IMR-90 (cell line): ENCODE data around the gene BAIAP2. TPM values are rescaled to one million over a fixed set of nuclear protein-coding genes. Genes with fewer than 3 reads are reported as not detected.

ENCODE experiments used
- ATAC-seq: fragments of 200-7000 bp; cut with Tn5 transposase; 2 replicates; pipeline ENCODE4 v1.9.1; 2020; ENCODE audit warnings: low read depth, mild to moderate bottlenecking, moderate library complexity
- BruUV-seq: library from RNA; stranded (reverse); fragments of 400-500 nt; replicated peaks from 2 replicates; lab custom pipeline; 2021; lab: Mats Ljungman, UMichigan
- CTCF ChIA-PET: fragments of 300-600 bp; formaldehyde crosslinking; extraction: SDS; loops from one replicate; lab custom pipeline; 2021; ENCODE audit warnings: antibody characterized with exemption; lab: Yijun Ruan, JAX
- POLR2A ChIA-PET: fragments of 300-600 bp; sonication (Branson Sonifier 250); formaldehyde crosslinking; loops from one replicate; lab custom pipeline; 2022; ENCODE audit warnings: antibody characterized with exemption; ENCODE audit not compliant: unreplicated experiment; lab: Charles Lee
- DNase-seq: peaks from one replicate; pipeline ENCODE4 v3.0.0; 2013
- H2AFZ ChIP-seq: replicated peaks from 2 replicates; pipeline ENCODE3; 2013; ENCODE audit warnings: low read length, mild to moderate bottlenecking; ENCODE audit not compliant: poor library complexity
- H2AK5ac ChIP-seq: 2 replicates; pipeline ENCODE4 v1.6.1; 2013; ENCODE audit warnings: low read depth, low read length, inconsistent platforms
- H2AK9ac ChIP-seq: replicated peaks from 2 replicates; pipeline ENCODE3; 2013; ENCODE audit warnings: mild to moderate bottlenecking, low read depth, low read length, moderate library complexity; ENCODE audit not compliant: poor library complexity
- H2BK120ac ChIP-seq: 2 replicates; pipeline ENCODE4 v1.6.1; 2013; ENCODE audit warnings: low read depth, low read length, inconsistent platforms
- H2BK15ac ChIP-seq: 3 replicates; pipeline ENCODE4 v1.6.1; 2013; ENCODE audit warnings: low read depth, low read length, inconsistent platforms
- H2BK20ac ChIP-seq: 2 replicates; pipeline ENCODE4 v1.6.1; 2013; ENCODE audit warnings: low read depth, mild to moderate bottlenecking, inconsistent platforms, low read length, moderate library complexity
- H2BK5ac ChIP-seq: 2 replicates; pipeline ENCODE4 v1.6.1; 2013; ENCODE audit warnings: mild to moderate bottlenecking, low read depth, low read length, inconsistent platforms; ENCODE audit not compliant: poor library complexity, severe bottlenecking
- H3K14ac ChIP-seq: replicated peaks from 2 replicates; pipeline ENCODE4 v1.6.1; 2013; ENCODE audit warnings: low read depth, low read length, inconsistent platforms
- H3K18ac ChIP-seq: 2 replicates; pipeline ENCODE4 v1.6.1; 2013; ENCODE audit warnings: low read depth, low read length, control low read depth
- H3K23ac ChIP-seq: 2 replicates; pipeline ENCODE4 v1.6.1; 2013; ENCODE audit warnings: low read depth, low read length, inconsistent platforms
- H3K27ac ChIP-seq: 2 replicates; pipeline ENCODE4 v1.5.1; 2013; ENCODE audit warnings: mild to moderate bottlenecking, control low read depth, low read length; ENCODE audit not compliant: insufficient read depth
- H3K27me3 ChIP-seq: 2 replicates; pipeline ENCODE4 v1.6.1; 2013; ENCODE audit warnings: low read length; ENCODE audit not compliant: control insufficient read depth, insufficient read depth
- H3K36me3 ChIP-seq: 2 replicates; pipeline ENCODE4 v1.6.1; 2013; ENCODE audit warnings: low read length, mixed read lengths; ENCODE audit not compliant: control insufficient read depth, insufficient read depth
- H3K4ac ChIP-seq: 2 replicates; pipeline ENCODE4 v1.6.1; 2013; ENCODE audit warnings: low read depth, low read length, inconsistent platforms
- H3K4me1 ChIP-seq: 2 replicates; pipeline ENCODE4 v1.6.1; 2013; ENCODE audit warnings: low read length, mixed read lengths; ENCODE audit not compliant: control insufficient read depth, insufficient read depth
- H3K4me2 ChIP-seq: 2 replicates; pipeline ENCODE4 v1.6.1; 2013; ENCODE audit warnings: low read depth, mild to moderate bottlenecking, control low read depth, low read length, moderate library complexity
- H3K4me3 ChIP-seq: 2 replicates; pipeline ENCODE4 v1.5.1; 2013; ENCODE audit warnings: low read depth, mild to moderate bottlenecking, control low read depth, low read length, moderate library complexity; ENCODE audit not compliant: insufficient read depth
- H3K56ac ChIP-seq: 2 replicates; pipeline ENCODE4 v1.6.1; 2013; ENCODE audit warnings: low read length, inconsistent platforms; ENCODE audit not compliant: insufficient read depth; ENCODE audit errors: extremely low read depth
- H3K79me1 ChIP-seq, 2 experiments: 2 replicates each; pipeline ENCODE4 v1.6.1; 2013; ENCODE audit warnings: low read length in 2 of 2, inconsistent platforms in 1 of 2, low read depth in 1 of 2
- H3K9ac ChIP-seq: 2 replicates; pipeline ENCODE4 v1.6.1; 2013; ENCODE audit warnings: low read depth, low read length, control low read depth
- H3K9me1 ChIP-seq: 2 replicates; pipeline ENCODE4 v1.6.1; 2013; ENCODE audit warnings: low read length, inconsistent platforms; ENCODE audit not compliant: insufficient read depth
- H3K9me3 ChIP-seq: 2 replicates; pipeline ENCODE4 v1.6.1; 2013; ENCODE audit warnings: low read length; ENCODE audit not compliant: control insufficient read depth, insufficient read depth
- H4K20me1 ChIP-seq: 2 replicates; pipeline ENCODE4 v1.6.1; 2013; ENCODE audit warnings: low read length, inconsistent platforms; ENCODE audit not compliant: insufficient read depth
- H4K5ac ChIP-seq: 2 replicates; pipeline ENCODE4 v1.6.1; 2013; ENCODE audit warnings: mild to moderate bottlenecking, low read depth, low read length, control low read depth
- H4K8ac ChIP-seq, 2 experiments: 2 replicates each; pipeline ENCODE4 v1.6.1; 2013; ENCODE audit warnings: low read depth in 2 of 2, low read length in 2 of 2, control low read depth in 1 of 2, inconsistent platforms in 1 of 2
- H4K91ac ChIP-seq: 2 replicates; pipeline ENCODE4 v1.6.1; 2013; ENCODE audit warnings: low read depth, low read length, inconsistent platforms; ENCODE audit not compliant: insufficient read depth
- CEBPB ChIP-seq: IDR thresholded peaks from 2 replicates; pipeline ENCODE4 v1.6.1; 2012; ENCODE audit warnings: low read depth, low read length, improper control_type of control experiment
- NFE2L2 ChIP-seq: fragments of 150-350 bp; IDR thresholded peaks from 2 replicates; pipeline ENCODE4 v1.6.1; 2016; ENCODE audit warnings: low read depth, mild to moderate bottlenecking, low read length
- RAD21 ChIP-seq: IDR thresholded peaks from 2 replicates; pipeline ENCODE4 v1.6.1; 2012; ENCODE audit warnings: low read length, improper control_type of control experiment
- RCOR1 ChIP-seq: IDR thresholded peaks from 2 replicates; pipeline ENCODE4 v1.6.1; 2012; ENCODE audit warnings: mild to moderate bottlenecking, low read length, improper control_type of control experiment; ENCODE audit not compliant: insufficient replicate concordance
- USF2 ChIP-seq: fragments of 150-350 bp; IDR thresholded peaks from 2 replicates; pipeline ENCODE4 v1.6.1; 2017; ENCODE audit warnings: mild to moderate bottlenecking, antibody characterized with exemption, low read length, low read depth
- WGBS, 2 experiments: methylation state at CpG; one replicate each; pipeline versions ENCODE4 v1.1.5 to v1.1.7; 2013; ENCODE audit warnings: missing lambda C conversion rate in 2 of 2; ENCODE audit not compliant: insufficient read length in 1 of 2; ENCODE audit errors: extremely low coverage in 2 of 2; 5-methylcytosine and 5-hydroxymethylcytosine counted together
- dilution Hi-C: fragments of 300-500 bp; cut with HindIII; formaldehyde crosslinking; loops from one replicate; pipeline ENCODE4 v1.14.3; 2018; ENCODE audit warnings: low sequenced_read_pairs; ENCODE audit not compliant: unreplicated experiment
- in situ Hi-C: fragments of 300-500 bp; cut with MboI; formaldehyde crosslinking; loops from 3 replicates; pipeline ENCODE4 v1.14.3; 2019; ENCODE audit warnings: low sequenced_read_pairs, inconsistent platforms, mixed read lengths
- intact Hi-C: fragments of 100-400 bp; cut with micrococcal nuclease; formaldehyde crosslinking; loops from 2 replicates; pipeline ENCODE4 v1.10.0; 2022
- polyA plus RNA-seq, 3 experiments: library from polyadenylated mRNA; depleted of rRNA; stranded (reverse); fragments of >200 nt; gene quantifications; 2 replicates each; pipeline ENCODE4 v1.2.3, GENCODE V29; 2012; ENCODE audit warnings: low replicate concordance in 1 of 3
- total RNA-seq: library from RNA; depleted of rRNA; stranded (reverse); fragments of >200 nt; gene quantifications from 2 replicates; pipeline ENCODE4 v1.2.3, GENCODE V29; 2012

The BAIAP2 gene
- total and polyA plus RNA-seq, 2 of the 4 experiments (the other 2 are of a cell fraction) = 18.3 to 32.6 TPM

- no peak overlapping the region for H2BK20ac ChIP-seq
- no TSS peak for BruUV-seq
- H2AK9ac ChIP-seq = peak overlapping the region; percentile 65
- H3K18ac ChIP-seq = no peak overlapping the region
- peak overlapping the region; percentile 72; the same call in 1 of the 2 replicates for H3K9ac ChIP-seq
- dilution Hi-C loops (no loop called here), in situ Hi-C loops (no loop called here), intact Hi-C loops (no loop called here)
- no peak overlapping the region for H2BK120ac ChIP-seq
- peaks cover 14 to 26% of the 10 kb centered on the region in 2 experiments; a peak in 3 of 4 replicates for H3K79me1 ChIP-seq
- H3K27ac ChIP-seq = no peak overlapping the region
- H2AK5ac ChIP-seq = no peak overlapping the region
- no peak overlapping the region for H2BK15ac ChIP-seq
- H4K8ac ChIP-seq = no peak overlapping the region
- no peaks in the 10 kb centered on the region for H3K9me3 ChIP-seq
- peaks cover 5% of the 10 kb centered on the region for H3K4me1 ChIP-seq
- 58% methylated on average over 6 of the region's 18 CpGs; no CpG with 5 or more reads in 1 of the 2 experiments for whole genome bisulfite sequencing, 2 experiments
- no peak overlapping the region for H4K5ac ChIP-seq
- no peaks in the 10 kb centered on the region for H3K9me1 ChIP-seq
- H3K23ac ChIP-seq = peak overlapping the region; percentile 78; the same call in 1 of the 2 replicates
- H4K20me1 ChIP-seq = no peaks in the 10 kb centered on the region; the same call in 1 of the 2 replicates
- H2AFZ ChIP-seq = peak overlapping the region; percentile 39
- ChIA-PET POLR2A (no interaction called here), CTCF (no interaction called here)
- H3K4ac ChIP-seq = no peak overlapping the region
- ATAC-seq = no peak
- no peak overlapping the region for H3K56ac ChIP-seq
- H3K27me3 ChIP-seq = no peaks in the 10 kb centered on the region
- H4K91ac ChIP-seq = no peak overlapping the region
- no peak for TF ChIP-seq CEBPB
- no peak for TF ChIP-seq USF2
- no peak for TF ChIP-seq RAD21
- TF ChIP-seq RCOR1 = no peak
- TF ChIP-seq NFE2L2 = no peak
- no peak overlapping the region for H2BK5ac ChIP-seq
- peak overlapping the region; percentile 87 for H3K4me3 ChIP-seq
- no peak overlapping the region for H3K14ac ChIP-seq
- H3K36me3 ChIP-seq = peaks cover 28% of the 10 kb centered on the region
- peak overlapping the region; percentile 94 for H3K4me2 ChIP-seq
- DNase-seq = no peak
Observed at GRCh38 chr17:80992948-80993624, 41.9 kb upstream of the BAIAP2 start.
